GM18526 (cell line): ENCODE measurements around the gene PDXP.

Experiments used
- POLR2A ChIP-seq: IDR thresholded peaks from 3 replicates; pipeline ENCODE4 v1.6.1; 2011; ENCODE audit not compliant: insufficient read length; ENCODE audit errors: extremely low read depth

Gene PDXP

GRCh38 chr22:37674951-37675929 lies 16.7 kb downstream of the PDXP start, which contains the start of gene LGALS1:
LGALS1 (plus strand) TSS chr22:37675636; CDS start chr22:37675703, 67 bp downstream.
- peak; percentile 85 for TF ChIP-seq POLR2A

- no peak for TF ChIP-seq POLR2A
These were observed 17.6 kb downstream of the PDXP start for GRCh38 chr22:37675930-37676735.

GRCh38 chr22:37676736-37677492 lies 18.4 kb downstream of the PDXP start:
- TF ChIP-seq POLR2A = peak; percentile 57

- TF ChIP-seq POLR2A = no peak
These were observed 19.0 kb downstream of the PDXP start for GRCh38 chr22:37677493-37677974.

GRCh38 chr22:37678372-37678771 lies 19.8 kb downstream of the PDXP start:
- TF ChIP-seq POLR2A = no peak

- no peak for TF ChIP-seq POLR2A
These were observed 21.1 kb downstream of the PDXP start for GRCh38 chr22:37679670-37680069.

- TF ChIP-seq POLR2A = no peak
These were observed 21.8 kb downstream of the PDXP start for GRCh38 chr22:37680191-37680851.

GRCh38 chr22:37681001-37681424 lies 22.5 kb downstream of the PDXP start:
- no peak for TF ChIP-seq POLR2A

GRCh38 chr22:37681556-37682049 lies 23.1 kb downstream of the PDXP start:
- TF ChIP-seq POLR2A = no peak

GRCh38 chr22:37684803-37685615 lies 26.5 kb downstream of the PDXP start:
- TF ChIP-seq POLR2A = no peak

GRCh38 chr22:37686002-37686982 lies 27.8 kb downstream of the PDXP start, which contains the start of gene NOL12:
NOL12 (plus strand) TSS chr22:37686343; CDS start chr22:37686393, 50 bp downstream.
- TF ChIP-seq POLR2A = peak; percentile 63

- TF ChIP-seq POLR2A = no peak
These were observed 31.9 kb downstream of the PDXP start for GRCh38 chr22:37690407-37690806.
